ENCODE measurements around the gene ADGRF1. TPM values are rescaled to one million over a fixed set of nuclear protein-coding genes. Genes with fewer than 3 reads are reported as not detected.

The ADGRF1 gene
- total RNA-seq, 1 donor from 2014 or later = not detected

DNA sequence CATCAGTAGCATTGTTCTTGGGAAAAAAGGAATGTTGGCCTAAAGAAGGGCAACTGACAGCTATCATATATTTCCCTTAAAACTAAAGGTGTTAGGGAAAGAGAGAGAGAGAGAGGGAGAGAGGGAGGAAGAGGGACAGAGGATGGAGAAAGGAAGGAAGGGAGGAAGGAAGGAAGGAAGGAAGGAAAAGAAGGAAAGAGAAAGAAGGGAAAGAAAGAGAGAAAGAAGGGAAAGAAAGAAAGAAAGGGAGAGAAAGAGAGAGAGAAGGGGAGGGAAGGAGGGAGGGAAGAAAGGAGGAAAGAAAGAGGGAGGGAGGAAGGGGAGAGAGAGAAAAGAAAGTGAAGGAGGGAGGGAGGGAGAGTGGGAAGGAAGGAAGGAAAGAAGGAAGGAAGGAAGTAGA is 82.7 kb downstream of the ADGRF1 start:
- intact Hi-C loops (cut with DNase I) = no loop called here
- ATAC-seq (no peak), DNase-seq (ENCODE audit: missing footprints) (no peak)

DNA sequence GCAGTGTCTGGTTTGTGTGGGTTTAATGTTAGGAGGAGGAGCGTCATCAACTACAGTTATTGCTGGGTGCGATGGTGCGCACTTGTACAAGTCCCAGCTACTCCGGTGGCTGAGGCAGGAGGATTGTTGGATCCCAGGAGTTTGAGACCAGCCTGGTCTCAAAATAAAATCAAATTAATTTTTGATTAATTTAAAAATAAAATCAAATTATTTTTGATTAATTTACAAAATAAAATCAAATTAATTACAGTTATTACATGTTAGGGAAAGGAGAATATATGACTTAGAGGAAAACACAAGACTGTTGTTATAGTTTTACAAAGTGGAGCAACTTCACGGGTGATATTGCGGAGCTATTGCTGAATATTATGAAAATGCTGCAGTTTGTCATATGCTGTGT is 85.7 kb downstream of the ADGRF1 start:
- intact Hi-C loops (cut with DNase I) = no loop called here
- ATAC-seq (no peak), DNase-seq (ENCODE audit: missing footprints) (no peak)

- ATAC-seq (no peak), DNase-seq (ENCODE audit: missing footprints) (no peak)
- intact Hi-C loops (cut with DNase I) = no loop called here
Observed at GRCh38 chr6:46954837-46955451, 87.2 kb downstream of the ADGRF1 start.

- ATAC-seq (no peak), DNase-seq (ENCODE audit: missing footprints) (no peak)
- intact Hi-C loops (cut with DNase I) = no loop called here
Observed at GRCh38 chr6:46953921-46954320, 88.2 kb downstream of the ADGRF1 start.

DNA sequence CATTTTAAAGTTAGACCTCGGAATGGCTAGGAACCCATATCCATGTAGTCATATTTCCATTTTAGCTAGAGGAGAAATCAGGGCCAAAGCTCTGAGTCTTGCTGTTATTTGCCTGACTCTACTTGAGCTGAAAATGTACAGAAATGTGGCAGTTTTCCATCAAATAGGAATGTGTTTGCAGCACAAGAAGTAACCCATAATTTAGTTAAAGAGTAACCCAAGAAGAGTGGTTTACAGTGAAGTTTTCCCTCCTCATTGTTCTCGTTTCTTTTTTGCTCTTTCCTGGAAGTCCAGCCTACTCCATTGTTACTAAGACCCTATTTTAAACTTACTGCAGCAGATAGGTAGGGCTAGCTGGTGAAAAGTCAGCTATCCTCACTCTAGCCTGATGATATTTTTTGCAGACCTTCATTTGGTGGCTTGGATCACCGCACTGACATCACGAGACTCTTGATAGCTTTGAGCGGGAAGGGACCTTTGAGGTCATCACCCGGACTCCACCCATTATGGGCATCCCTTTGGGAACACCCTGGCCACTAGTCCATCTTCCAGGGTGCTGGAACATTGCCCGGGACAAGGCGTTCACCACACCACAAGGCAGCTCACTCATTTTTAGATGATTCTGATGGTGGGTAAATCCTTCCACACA is 92.4 kb downstream of the ADGRF1 start:
- DNase-seq (ENCODE audit: missing footprints) (peak; percentile 75), ATAC-seq (peak; percentile 60)
- intact Hi-C loops (cut with DNase I) = no loop called here

GRCh38 chr6:46948699-46949098 is 93.4 kb downstream of the ADGRF1 start:
- DNase-seq (ENCODE audit: missing footprints) (no peak), ATAC-seq (peak; percentile 60)
- intact Hi-C loops (cut with DNase I) = loop anchor here (1.0 kb wide), 1 partner anchor 25 kb away; no protein-coding TSS in a partner anchor

Other genes with a start within 250 kb of the ADGRF1 start
- not detected for gene MEP1A, start 248.9 kb downstream of the ADGRF1 start, total RNA-seq
- 48.0 TPM for gene ADGRF5, start 120.4 kb downstream of the ADGRF1 start, total RNA-seq